Progenitor cell of endocrine pancreas (in vitro differentiated cells): Measurements from ENCODE around the gene FRMD1. TPM values are rescaled to one million over a fixed set of nuclear protein-coding genes. Genes with fewer than 3 reads are reported as not detected.

Experiments used
- DNase-seq: peaks from one replicate; pipeline ENCODE4 v3.0.0; 2021; ENCODE audit warnings: low spot score; ENCODE audit not compliant: unreplicated experiment
- H3K27ac Mint-ChIP-seq: 2 replicates; pipeline ENCODE4 v1.8.0; 2021; ENCODE audit warnings: mild to moderate bottlenecking, moderate library complexity, mixed read lengths
- H3K27me3 Mint-ChIP-seq: 2 replicates; pipeline ENCODE4 v1.8.0; 2021; ENCODE audit warnings: mixed read lengths
- H3K36me3 Mint-ChIP-seq: 2 replicates; pipeline ENCODE4 v1.8.0; 2022; ENCODE audit warnings: mixed read lengths; ENCODE audit not compliant: insufficient read depth
- H3K4me1 Mint-ChIP-seq: 2 replicates; pipeline ENCODE4 v1.8.0; 2021; ENCODE audit warnings: low read depth, mixed read lengths
- H3K4me3 Mint-ChIP-seq: 2 replicates; pipeline ENCODE4 v1.8.0; 2021; ENCODE audit warnings: low read depth, mild to moderate bottlenecking, moderate library complexity, mixed read lengths
- H3K9me3 Mint-ChIP-seq: 2 replicates; pipeline ENCODE4 v1.8.0; 2021; ENCODE audit warnings: low read depth, mixed read lengths
- total RNA-seq: library from RNA; stranded (reverse); gene quantifications from 2 replicates; pipeline ENCODE4 v1.2.1, GENCODE V29; 2021
- TF ChIP-seq, protein P1 (sequence below): fragments of 200-600 bp; sonication (generic); IDR thresholded peaks from one replicate; pipeline ENCODE4 v1.5.0; 2021; ENCODE audit warnings: antibody characterized with exemption, mild to moderate bottlenecking; ENCODE audit not compliant: unreplicated experiment

FRMD1 gene
- total RNA-seq, 1 donor from 2014 or later: not detected

DNA sequence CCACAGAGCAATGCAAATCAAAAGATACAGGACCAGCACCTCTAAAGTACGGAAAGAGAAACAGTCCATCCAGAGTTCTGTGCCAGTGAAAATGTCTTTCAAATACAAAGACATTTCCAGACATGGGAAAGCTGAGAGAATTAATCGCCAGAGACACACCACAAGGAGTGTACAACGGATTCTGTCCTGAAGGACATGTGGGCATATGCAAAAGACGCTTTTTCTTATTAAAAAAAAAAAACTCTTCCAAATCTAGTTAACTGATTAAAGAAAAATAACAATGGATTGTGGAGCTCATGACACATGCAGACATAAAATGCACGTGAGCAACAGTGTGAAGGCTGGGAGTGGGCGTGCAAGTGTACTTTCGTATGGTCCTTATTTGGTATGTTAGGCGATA, 58.8 kb downstream of the FRMD1 start:
- H3K27ac Mint-ChIP-seq: no peak overlapping the region
- peaks cover 3% of the 10 kb centered on the region for H3K27me3 Mint-ChIP-seq
- TF ChIP-seq, protein P1, sequence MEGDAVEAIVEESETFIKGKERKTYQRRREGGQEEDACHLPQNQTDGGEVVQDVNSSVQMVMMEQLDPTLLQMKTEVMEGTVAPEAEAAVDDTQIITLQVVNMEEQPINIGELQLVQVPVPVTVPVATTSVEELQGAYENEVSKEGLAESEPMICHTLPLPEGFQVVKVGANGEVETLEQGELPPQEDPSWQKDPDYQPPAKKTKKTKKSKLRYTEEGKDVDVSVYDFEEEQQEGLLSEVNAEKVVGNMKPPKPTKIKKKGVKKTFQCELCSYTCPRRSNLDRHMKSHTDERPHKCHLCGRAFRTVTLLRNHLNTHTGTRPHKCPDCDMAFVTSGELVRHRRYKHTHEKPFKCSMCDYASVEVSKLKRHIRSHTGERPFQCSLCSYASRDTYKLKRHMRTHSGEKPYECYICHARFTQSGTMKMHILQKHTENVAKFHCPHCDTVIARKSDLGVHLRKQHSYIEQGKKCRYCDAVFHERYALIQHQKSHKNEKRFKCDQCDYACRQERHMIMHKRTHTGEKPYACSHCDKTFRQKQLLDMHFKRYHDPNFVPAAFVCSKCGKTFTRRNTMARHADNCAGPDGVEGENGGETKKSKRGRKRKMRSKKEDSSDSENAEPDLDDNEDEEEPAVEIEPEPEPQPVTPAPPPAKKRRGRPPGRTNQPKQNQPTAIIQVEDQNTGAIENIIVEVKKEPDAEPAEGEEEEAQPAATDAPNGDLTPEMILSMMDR: no peak
- no peaks in the 10 kb centered on the region for H3K36me3 Mint-ChIP-seq
- no peak overlapping the region for H3K4me3 Mint-ChIP-seq
- no peak for DNase-seq
- peaks cover 8% of the 10 kb centered on the region for H3K4me1 Mint-ChIP-seq
- peaks cover 17% of the 10 kb centered on the region for H3K9me3 Mint-ChIP-seq

DNA sequence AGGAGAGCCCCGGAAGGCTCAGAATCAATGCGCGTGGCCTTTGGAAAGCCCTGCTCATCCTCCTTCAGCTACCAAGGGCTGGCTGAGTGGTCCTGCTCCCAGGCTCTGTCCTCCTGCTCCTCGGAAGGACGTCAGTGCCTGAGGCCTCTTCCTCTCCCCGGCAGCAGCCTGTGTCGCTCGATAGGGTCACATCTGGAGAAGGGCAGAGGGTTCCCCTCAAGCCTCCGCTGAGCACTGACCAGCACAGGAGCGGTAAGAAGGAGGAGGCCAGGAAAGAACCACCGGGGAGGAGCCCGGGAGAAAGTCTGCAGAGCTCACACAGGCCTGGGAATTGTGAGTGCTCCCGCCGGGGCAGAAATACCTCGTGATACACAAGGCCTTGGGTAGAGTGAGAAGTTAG, 60.3 kb downstream of the FRMD1 start:
- peaks cover 3% of the 10 kb centered on the region for H3K27me3 Mint-ChIP-seq
- peaks cover 3% of the 10 kb centered on the region for H3K4me1 Mint-ChIP-seq
- H3K36me3 Mint-ChIP-seq: no peaks in the 10 kb centered on the region
- H3K27ac Mint-ChIP-seq: no peak overlapping the region
- DNase-seq: no peak
- H3K4me3 Mint-ChIP-seq: no peak overlapping the region
- H3K9me3 Mint-ChIP-seq: peaks cover 17% of the 10 kb centered on the region
- TF ChIP-seq, protein P1: no peak

DNA sequence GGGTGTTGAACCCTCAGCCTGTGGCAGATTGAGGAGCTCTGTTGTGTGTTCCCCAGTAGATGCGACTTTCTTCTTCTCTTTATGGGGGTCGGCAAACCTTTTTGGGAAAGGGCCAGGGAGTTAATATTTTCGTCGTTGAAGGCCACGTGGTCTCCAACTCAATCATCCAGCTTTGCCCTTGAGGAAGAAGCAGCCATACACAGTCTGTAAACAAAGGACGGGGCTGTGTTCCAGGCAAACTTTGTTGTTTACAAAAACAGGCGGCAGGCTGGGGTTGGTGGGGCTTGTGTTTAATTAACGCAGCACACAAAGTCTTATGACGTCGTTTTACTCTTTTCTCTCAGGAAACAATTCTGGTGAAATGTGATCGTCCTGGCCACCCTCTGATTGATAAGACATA, 61.4 kb downstream of the FRMD1 start:
- DNase-seq: no peak
- Mint-ChIP-seq H3K27me3 (peaks cover 3% of the 10 kb centered on the region), H3K4me1 (peaks cover 3% of the 10 kb centered on the region), H3K4me3 (no peak overlapping the region), H3K36me3 (no peaks in the 10 kb centered on the region), H3K27ac (no peak overlapping the region), H3K9me3 (peaks cover 17% of the 10 kb centered on the region)
- TF ChIP-seq, protein P1: no peak

DNA sequence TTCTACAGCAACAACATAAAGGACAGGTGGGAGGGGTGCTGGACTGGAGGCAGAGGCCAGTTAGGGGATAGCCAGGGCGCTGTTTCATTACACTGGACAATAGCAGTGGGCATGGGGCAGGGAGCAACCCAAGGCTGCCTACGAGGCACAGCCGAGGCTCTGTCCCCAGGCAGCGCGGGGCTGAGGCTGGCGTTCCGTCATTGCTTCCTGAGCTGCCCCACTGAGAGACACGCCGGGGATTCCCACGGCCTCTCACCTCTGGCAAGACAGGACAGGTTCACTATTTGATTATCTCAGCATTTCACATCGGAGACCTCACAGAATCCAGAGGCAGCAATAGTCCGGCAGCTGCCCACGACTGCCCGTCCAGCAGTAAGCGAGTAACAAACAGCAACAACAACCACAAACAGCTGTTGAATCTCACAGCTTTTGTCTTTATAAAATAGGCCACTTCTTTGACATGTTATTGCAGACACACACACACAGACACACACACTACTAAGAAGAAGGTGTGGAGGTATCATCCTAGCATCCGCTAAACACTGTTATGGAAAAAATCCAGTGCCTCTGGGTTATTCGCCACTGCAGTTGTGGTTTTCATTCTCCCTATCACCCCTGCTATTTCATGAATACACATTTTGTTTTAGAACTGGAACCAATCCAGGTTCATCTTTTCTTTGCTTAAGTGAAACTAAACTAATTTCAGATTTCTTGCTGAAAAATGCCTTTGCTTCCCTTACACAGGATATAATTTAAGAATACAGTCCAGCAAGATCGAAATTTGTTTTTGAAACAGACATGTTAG, 62.1 kb downstream of the FRMD1 start:
- no peak overlapping the region for H3K4me3 Mint-ChIP-seq
- DNase-seq: no peak
- H3K36me3 Mint-ChIP-seq: no peaks in the 10 kb centered on the region
- peaks cover 3% of the 10 kb centered on the region for H3K27me3 Mint-ChIP-seq
- H3K4me1 Mint-ChIP-seq: peaks cover 3% of the 10 kb centered on the region
- TF ChIP-seq, protein P1: no peak
- no peak overlapping the region for H3K27ac Mint-ChIP-seq
- H3K9me3 Mint-ChIP-seq: peaks cover 20% of the 10 kb centered on the region

DNA sequence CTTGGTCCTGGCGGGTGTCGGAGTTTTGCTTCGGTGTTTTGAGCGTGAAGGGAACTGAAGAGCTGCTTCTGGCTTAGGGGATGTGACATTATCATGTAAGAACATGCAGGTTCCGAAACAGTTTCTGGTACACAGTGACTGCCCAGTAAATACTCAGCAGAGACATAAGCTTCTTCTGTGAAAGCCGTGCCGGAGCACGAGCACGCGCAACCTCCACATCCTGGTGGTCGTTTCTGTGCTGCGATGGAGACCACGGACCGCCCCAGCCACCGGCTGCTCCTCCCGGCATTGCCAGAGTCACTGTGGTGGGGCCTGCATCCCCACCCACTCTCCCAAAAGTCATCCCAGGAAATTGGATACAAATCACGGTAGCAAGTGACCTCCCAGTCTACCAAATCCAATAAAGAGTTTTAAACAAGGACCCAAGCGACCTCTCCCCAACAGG, 62.8 kb downstream of the FRMD1 start:
- H3K27me3 Mint-ChIP-seq: peaks cover 3% of the 10 kb centered on the region
- TF ChIP-seq, protein P1: no peak
- H3K27ac Mint-ChIP-seq: no peak overlapping the region
- H3K9me3 Mint-ChIP-seq: peaks cover 27% of the 10 kb centered on the region
- H3K4me3 Mint-ChIP-seq: no peak overlapping the region
- H3K36me3 Mint-ChIP-seq: peaks cover 1% of the 10 kb centered on the region
- DNase-seq: no peak
- H3K4me1 Mint-ChIP-seq: peaks cover 3% of the 10 kb centered on the region
